GM18870 (cell line): ENCODE results near the gene LLGL1.

Experiments
- ATAC-seq: cut with Tn5 transposase; IDR thresholded peaks from one replicate; pipeline ENCODE4 v1.9.1; 2021; ENCODE audit warnings: moderate library complexity; ENCODE audit not compliant: unreplicated experiment

LLGL1 gene

DNA sequence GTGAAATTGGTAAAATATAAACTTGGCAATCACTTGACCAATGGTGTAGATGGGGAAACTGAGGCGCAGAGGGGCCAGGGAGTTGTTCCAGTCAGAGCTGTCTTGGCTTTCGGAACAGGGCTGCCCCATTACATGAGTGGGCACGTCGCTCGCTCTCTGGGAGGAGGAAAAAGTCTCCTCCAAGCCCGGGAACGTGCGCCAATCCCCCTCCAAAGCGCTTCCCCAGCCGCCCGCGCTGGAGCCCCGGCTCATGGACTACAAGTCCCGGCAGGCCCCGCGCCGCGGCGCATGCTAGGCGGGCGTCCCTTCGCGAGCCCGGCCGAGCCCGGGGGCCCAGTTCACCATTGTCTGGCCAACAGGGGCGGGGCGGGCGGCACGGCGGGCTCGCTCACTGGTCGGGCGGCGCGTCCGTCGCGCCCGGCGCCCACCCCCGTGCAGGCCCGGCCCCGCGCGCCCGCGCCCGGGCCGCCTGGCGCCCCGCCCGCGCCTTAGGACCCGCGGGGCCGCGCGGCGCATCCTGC, at the start of gene LLGL1:
LLGL1 (plus strand) TSS at position 515 of the 521 bp plus-strand sequence. CDS start 48 bp downstream, outside the sequence.
- ATAC-seq = no peak

DNA sequence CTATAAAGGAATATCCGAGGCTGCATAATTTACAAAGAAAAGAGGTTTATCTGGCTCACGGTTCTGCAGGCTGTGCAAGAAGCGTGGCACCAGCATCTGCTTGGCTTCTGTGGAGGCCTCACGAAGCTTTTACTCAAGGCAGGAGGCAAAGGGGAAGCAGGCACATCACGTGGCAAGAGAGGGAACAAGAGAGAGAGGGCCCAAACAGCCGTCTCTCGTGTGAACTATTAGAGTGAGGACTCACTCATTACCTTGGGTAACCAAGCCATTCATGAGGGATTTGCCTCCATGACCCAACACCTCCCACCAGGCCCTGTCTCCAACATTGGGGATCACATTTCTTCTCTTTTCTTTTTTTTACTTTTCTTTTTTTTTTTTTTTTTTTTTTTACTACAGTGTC, 49.3 kb upstream of the LLGL1 start:
- ATAC-seq = no peak

DNA sequence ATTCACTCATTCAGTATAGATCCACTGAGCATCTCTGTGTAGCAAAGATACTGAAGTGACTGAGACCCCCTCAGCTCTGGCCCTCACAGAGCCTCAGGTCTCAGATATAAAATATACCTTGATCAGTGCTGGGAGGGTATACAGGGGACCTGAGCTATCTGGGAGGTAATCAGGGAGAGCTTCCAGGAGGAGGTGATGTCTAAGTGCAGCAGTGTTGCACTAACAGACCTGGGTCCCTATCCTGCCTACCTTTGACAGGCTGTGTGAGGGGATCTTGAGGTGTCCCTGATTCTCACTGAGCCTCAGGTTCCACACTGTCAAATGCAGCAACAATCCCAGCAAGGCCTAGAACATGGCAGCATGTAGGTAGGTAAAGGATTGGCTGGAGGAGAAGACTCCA, 48.3 kb upstream of the LLGL1 start:
- no peak for ATAC-seq

DNA sequence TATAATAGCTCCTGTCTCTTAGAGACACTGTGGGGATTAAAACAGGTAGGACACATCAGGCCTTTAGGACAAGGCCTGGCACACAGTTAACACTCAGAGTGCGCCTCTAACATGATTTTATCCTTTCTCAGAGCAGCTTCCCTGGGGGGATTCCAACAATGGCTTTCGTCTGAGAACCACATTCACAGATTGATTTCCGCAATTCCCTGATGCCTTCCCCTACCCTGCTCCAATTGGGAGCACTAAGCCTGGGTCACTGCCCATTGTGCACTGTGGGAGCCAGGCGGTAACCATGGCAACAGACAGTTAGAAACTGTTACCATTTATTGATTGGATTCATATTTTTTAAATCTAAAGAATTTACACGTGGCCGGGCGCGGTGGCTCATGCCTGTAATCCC, 47.7 kb upstream of the LLGL1 start:
- no peak for ATAC-seq

DNA sequence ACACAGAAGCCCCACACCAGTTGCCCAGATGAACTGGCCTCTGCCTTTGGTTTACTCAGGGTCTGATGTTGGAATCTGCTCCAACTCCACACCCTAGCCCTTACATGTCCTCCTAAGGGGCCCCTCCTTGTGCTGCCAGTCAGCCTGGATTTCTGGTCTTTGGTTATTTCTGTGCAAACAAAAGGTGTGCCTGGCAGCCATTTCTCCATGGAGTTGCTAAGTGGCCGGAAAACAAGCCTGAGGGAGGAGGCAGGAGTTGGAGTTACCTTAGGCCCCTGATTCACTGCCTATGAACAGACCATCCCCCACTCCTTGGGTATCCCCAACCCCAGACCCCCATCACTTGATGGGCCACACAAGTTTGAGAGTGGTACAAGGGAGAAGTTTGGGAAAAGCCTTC, 46.2 kb upstream of the LLGL1 start:
- no peak for ATAC-seq

DNA sequence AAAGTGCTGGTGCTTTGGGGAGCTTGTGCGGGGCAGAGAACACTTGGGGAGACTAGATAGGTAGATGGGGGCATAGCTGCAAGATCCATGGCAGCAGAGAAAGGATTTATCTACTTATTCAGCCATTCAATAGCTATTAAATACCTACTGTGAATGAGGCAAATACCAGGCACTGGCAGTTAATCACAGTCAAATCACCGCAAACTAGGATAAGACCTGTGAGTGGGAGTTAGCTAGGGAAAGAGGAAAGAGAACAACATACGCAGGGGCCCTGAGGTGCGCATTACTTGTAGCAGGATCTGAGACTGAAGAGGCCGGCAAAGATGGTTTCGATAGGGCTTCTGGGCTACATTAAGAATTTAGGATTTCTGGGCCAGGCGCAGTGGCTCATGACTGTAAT, 45.6 kb upstream of the LLGL1 start:
- no peak for ATAC-seq

DNA sequence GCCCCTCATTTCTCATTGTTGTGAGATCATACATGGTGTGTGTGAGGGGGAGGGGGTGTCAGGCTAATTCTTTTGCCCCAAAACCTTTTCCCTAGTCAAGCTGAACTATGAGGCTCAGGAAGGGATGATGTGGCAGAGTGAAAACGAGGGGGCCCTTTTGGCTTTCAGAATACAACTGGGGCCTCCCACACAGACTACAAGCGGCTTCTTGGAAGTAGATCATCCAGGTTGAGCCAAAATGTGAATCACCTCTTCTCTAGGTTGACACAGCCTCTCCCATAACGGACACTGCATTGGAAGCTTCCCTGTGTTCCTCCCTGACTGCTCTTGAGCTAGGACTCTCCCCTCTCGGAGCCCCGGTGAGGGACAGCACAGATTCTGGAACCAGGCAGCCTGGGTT, 44.1 kb upstream of the LLGL1 start:
- ATAC-seq = no peak

DNA sequence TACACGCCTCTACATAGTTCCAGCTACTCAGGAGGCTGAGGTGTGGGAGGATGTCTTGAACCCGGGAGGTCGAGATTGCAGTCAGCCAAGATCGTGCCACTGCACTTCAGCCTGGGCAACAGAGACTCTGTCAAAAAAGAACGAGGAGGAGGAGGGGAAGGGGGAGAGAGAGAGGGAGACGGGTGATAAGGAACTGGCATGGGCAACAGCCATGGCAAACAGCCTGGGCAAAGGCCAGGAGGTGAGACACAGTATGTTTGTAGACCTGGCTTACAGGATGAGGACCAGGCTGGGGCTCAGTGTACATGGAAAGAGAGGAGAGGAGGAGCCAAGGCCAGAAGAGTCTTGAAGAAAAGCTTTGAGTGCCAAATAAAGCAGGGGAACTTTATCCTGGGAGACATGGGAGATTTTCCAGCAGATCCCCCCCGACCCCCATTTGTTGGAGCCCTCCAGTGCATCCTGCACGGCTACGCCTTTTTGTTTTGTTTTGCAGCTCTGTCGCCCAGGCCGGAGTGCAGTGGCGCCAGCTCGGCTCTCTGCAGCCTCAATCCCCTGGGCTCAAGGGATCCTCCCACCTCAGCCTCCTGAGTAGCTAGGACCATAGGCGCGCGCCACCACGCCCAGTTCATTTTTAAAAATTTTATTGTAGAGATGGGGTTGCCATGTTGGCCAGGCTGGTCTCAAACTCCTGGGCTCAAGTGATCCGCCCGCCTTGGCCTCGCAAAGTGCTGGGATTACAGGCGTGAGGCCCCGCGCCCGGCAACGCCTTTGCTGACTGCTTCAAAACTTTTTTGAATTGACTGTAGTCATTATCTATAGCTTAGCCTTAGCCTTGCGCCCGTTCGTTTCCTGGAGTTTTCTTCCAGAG, 43.1 kb upstream of the LLGL1 start:
- ATAC-seq = no peak

DNA sequence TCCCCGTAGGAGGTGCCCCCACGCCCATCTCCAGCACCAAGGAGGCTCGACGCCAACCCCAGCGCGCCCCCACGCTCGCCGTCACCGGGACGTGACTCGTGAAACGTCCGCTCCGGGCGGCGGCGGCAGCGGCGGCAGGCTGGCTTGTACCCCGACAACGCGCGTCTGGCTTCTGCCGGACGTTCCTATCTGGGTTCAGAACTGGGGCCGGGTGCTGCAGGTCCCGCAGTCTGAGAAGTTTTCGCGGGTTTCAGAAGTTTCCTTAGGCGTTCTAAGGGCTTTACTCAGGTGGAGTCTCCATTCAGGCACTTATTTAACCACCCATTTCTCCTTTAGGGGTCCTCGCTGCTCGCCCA, 42.5 kb upstream of the LLGL1 start:
- peak; percentile 25 for ATAC-seq

DNA sequence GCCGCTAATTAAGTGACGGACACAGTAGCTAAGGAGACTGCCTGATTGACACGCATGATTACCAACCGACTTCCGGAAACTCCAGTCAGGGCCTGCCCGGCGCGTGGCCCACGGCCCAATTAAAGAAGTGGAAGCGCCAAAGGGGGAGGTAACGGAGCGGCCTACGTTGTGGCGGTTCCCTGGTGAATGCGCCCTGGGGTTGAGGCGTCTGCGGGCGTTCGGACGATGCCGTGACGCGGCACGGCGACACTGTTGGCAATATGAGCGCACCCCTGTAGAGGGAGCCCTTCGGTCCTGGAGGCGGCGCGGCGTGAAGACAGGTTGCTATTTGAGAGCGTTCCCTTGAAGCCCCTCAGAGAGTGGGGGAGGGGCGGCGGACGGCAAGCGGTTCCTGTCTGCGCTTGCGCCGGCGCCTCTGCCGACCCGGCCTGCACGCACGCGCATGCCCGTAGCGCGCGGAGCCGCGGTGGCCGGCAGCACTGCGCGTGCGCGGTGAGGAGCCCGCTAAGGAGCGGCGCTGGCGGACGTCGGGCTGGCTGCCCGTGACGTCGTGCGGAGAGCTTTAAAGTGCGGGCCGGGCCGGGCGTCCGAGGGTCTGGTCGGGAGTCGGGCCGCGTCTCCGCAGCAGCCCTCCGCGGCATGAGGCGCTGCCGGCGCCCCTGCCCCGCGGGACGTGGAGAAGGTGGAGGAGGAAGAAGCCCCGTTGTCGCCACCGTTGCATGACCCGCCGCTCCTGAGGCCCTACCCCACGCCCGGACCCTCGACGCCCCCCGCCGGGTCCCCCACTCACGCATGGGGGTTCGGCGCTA, 41.9 kb upstream of the LLGL1 start, which contains the start of gene ALKBH5:
ALKBH5 (plus strand) TSS at position 495 of the 809 bp plus-strand sequence. CDS start 416 bp downstream, outside the sequence.
- ATAC-seq = peak; percentile 84

DNA sequence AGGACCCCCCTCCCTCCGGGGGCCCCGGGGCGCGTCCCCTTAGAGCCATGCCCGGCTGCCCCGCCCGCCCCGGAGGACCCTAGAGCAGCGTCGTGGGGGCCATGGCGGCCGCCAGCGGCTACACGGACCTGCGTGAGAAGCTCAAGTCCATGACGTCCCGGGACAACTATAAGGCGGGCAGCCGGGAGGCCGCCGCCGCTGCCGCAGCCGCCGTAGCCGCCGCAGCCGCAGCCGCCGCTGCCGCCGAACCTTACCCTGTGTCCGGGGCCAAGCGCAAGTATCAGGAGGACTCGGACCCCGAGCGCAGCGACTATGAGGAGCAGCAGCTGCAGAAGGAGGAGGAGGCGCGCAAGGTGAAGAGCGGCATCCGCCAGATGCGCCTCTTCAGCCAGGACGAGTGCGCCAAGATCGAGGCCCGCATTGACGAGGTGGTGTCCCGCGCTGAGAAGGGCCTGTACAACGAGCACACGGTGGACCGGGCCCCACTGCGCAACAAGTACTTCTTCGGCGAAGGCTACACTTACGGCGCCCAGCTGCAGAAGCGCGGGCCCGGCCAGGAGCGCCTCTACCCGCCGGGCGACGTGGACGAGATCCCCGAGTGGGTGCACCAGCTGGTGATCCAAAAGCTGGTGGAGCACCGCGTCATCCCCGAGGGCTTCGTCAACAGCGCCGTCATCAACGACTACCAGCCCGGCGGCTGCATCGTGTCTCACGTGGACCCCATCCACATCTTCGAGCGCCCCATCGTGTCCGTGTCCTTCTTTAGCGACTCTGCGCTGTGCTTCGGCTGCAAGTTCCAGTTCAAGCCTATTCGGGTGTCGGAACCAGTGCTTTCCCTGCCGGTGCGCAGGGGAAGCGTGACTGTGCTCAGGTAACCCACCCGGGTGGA, 41.0 kb upstream of the LLGL1 start:
- no peak for ATAC-seq

DNA sequence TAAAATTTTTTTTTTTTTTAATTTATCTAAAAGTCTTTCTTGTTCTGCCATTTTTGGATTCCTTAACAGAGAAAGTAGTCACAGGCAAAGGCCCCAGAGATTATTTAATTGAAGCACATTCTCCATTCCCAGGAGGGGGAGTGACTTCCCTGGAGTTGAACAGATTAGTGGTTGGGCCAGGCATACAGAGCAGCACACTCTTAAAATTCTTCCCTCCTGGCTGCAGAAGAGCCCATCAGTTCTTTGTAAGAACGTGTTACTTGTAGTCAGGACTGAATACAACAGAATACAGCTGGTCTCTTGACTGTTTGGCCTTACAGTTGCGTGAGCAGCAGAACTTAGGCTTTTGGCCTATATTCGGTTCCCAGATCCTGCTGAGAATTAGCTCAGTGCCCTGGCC, 40.0 kb upstream of the LLGL1 start:
- no peak for ATAC-seq

DNA sequence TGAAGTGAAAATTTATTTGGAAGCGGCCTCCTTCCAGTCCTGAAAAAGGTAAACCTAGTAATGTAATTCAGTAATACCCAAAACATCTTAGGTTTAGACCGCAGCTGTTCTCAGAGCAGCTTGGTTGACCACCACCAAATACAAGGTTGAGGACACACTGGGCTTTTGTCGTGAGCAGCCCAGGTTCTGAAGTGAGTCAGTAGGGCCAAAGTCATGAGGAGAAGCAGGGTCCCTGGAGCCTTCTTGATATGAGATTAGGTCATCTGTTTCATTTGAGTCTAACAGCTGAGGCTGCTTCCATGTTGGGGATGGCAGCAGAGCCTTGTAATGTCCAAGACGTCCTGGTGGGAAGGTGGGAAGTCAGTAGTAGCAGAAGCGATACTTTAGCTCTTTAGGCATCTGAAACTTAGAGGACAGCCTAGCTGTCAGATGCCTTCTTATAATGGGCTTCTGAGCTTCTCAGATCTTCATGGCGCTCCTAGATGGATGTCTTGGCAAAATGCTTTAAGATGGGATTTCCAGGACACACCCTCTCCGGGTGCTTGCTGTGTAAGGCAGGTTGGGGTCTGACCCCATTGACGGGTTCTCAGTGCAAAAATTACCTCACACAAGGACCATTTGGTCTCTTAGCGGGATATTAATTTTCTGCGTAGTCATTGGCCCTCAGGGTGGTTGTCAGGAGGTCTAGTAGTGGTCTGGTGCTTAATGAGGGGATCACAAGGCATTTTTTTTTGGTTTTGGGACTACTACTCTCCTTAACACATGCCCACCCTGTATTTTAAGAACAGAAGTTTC, 39.4 kb upstream of the LLGL1 start:
- ATAC-seq = no peak

DNA sequence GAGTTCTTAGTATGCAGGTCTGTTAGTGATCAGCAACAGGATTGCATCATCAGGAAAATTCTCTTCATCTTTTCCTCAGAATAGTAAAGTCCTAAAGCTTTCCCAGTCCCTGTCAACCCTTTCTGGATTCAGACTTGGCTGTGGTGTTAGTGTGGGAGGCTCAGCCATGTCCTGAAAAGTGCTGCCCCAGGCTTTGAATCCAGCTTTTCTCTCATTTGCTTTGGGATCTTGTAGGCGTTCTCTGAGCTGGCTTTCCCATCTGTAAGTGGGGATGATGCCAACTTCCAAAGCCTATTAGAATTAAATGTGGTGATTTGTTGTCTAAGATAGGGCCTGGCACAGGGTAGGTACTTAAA, 38.8 kb upstream of the LLGL1 start:
- no peak for ATAC-seq

DNA sequence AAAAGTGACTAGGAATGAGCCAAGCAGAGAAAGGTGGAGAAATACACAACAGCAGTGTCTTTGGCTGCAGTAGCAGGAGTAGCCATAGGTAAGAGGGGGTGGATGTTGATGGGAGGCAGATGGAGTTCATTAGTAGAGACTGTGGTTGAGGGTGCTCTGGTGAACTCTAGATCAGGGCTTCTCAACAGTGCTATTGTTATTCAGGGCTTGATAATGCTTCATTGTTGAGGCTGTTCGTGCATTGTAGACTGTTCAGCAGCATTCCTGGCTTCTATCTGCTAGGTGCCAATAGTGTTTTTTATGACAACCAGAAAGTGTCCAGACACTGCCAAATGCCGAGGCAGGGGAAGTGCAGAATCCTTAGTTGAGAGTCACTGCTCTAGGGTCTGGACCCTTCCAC, 38.2 kb upstream of the LLGL1 start:
- ATAC-seq = no peak

DNA sequence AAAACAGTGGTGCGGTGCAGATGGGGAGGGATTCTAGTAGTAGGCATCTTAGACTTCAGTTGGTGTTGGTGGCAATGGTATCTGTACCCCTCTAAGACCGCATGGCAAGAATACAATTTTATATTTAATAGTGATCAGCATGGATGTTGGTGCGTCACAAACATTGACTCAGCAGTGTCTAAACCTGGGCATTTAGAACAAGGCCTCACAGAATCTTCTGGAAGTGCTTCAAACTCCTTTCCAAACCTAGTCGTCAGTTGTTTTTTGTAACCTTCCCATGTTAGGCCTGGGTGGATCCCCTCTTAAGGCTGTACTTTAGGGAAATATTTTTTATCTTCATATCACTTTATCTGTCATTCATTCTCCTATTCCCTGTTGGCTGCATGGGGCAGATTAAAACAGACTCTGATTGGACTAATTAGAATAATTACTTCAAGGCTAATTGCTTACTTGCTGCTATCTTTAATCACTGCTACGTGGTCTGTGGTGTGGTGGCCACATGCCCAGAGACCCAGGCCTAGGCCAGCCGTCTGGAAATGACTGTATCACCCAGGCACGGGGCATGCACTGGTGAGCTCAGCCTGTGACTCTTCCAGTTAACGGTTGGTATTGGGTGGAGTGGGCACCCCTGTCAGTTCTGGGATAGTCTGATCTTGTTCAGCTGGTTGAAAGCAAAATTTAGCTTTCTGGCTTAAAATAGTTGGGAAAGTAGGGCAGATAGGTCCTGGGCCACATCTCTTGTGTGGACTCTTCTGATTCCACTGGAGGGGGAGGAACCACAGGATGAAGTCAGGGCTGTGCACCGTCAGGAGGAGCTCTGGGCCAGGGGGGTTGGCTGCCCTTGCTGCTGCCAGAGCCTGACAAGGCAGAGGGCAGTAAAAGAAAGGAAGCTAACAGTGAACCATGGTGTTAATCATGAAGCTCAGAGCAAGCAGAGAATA, 37.3 kb upstream of the LLGL1 start:
- no peak for ATAC-seq

DNA sequence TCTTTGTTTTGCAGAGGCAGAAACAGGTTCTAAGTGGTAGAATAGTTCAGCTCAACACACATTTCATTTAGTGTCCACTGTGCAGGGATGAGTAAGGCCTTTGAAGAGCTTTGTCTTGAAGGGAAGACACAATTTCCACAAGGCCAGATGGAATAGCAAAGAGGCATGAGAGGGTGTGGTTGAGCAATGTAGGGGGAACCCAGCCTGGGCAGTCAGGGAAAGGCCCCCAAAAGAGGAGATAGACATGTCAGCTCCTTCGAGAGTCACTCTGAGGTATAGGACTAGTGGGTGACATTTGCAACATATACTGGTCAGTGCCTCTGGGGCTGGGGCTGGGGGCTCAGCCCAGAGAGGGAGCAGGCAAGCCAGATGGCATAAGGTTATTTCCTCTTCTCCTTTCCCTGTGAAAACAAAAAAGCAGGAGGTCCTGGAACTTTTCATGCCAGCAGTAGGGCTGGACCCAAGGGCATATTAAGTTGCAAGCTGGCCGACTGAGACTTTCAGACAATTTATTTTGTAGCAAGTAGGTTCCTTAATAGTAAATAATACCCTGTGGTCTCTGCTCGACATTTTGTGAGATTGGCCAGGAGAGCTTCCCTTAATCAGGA, 34.7 kb upstream of the LLGL1 start:
- no peak for ATAC-seq

DNA sequence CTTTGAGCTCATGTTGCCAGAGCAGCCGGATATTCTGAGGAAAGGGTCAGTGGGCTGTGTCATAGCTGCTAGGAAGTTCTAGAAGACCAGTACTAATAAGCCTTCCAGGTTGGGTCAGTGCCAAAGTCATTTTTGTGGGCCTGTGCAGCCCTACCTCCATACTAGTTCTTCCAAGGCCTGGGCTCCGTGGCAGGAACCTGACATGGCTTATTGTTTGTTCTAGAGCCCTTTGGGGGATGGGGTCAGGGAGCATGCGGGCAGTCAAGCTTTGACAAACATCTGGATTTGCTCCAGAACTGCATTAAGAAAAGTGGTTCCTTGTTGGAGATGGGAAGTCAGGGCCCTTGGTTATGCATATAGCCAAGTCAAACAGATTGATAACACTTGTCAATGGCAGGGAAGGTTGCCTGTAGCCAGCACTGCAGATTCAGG, 34.2 kb upstream of the LLGL1 start:
- ATAC-seq = no peak

DNA sequence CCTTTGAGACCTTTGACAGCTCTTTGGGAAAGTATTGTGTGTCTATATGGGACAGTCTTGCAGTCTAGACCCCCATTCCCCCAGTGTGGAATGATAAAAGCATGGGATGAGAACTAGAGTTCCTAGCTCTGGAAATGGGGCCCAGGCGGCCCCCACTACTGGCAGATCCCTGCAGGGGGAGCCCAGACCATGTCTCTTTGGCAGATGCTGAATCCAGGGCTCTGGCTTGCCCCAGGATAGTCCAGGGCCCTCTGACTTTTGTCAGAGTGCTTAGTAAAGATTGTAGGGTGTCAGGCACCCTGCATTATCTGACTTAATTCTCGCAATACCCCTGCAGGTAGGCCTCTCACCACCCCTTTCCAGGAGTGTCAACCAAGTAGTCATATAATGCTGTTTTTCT, 33.5 kb upstream of the LLGL1 start:
- ATAC-seq = no peak
